Hippocampal formation (tissue), 2 donors: ENCODE data around the gene ATP5F1B.
"Not testable (repeated sequence)": the region's sequence is repeated elsewhere in the genome, so short reads cannot be mapped to it uniquely, and the experiment has no call there.

Source experiments
- DNase-seq, 2 donors: peaks; one replicate each; lab custom pipeline; 2025; lab: John Stamatoyannopoulos, UW

ATP5F1B gene

GRCh38 chr12:56645717-56646446, at the start of gene ATP5F1B:
ATP5F1B (minus strand) TSS chr12:56645984; CDS start chr12:56645963, 21 bp downstream.
- DNase-seq = peak; percentile 92 to 100

GRCh38 chr12:56694161-56694560, 48.4 kb upstream of the ATP5F1B start:
- no peak for DNase-seq

- no peak for DNase-seq
Observed at GRCh38 chr12:56688846-56689109, 43.0 kb upstream of the ATP5F1B start.

GRCh38 chr12:56688129-56688845, 42.5 kb upstream of the ATP5F1B start, which contains the start of gene PTGES3:
PTGES3 (minus strand) TSS chr12:56688284; CDS start chr12:56687999, 285 bp downstream.
- peak; percentile 97 to 98 for DNase-seq

- peak; percentile 39 to 48 for DNase-seq
Observed at GRCh38 chr12:56687223-56688128, 41.7 kb upstream of the ATP5F1B start.

- DNase-seq = peak in 1 of 2 donors; percentile 2
Observed at GRCh38 chr12:56684745-56685359, 39.1 kb upstream of the ATP5F1B start.

- no peak for DNase-seq
Observed at GRCh38 chr12:56682323-56682722, 36.5 kb upstream of the ATP5F1B start.

- DNase-seq = no peak
Observed at GRCh38 chr12:56679883-56680575, 34.2 kb upstream of the ATP5F1B start.

- no peak for DNase-seq
Observed at GRCh38 chr12:56678852-56679251, 33.1 kb upstream of the ATP5F1B start.

- no peak for DNase-seq
Observed at GRCh38 chr12:56677680-56678079, 31.9 kb upstream of the ATP5F1B start.

- no peak for DNase-seq
Observed at GRCh38 chr12:56676851-56677580, 31.2 kb upstream of the ATP5F1B start.

- no peak for DNase-seq
Observed at GRCh38 chr12:56671608-56672007, 25.8 kb upstream of the ATP5F1B start.

- DNase-seq = no peak
Observed at GRCh38 chr12:56670836-56671235, 25.1 kb upstream of the ATP5F1B start.

GRCh38 chr12:56668197-56668457, 22.3 kb upstream of the ATP5F1B start:
- DNase-seq = no peak

GRCh38 chr12:56661979-56662638, 16.3 kb upstream of the ATP5F1B start:
- DNase-seq = no peak

GRCh38 chr12:56661560-56661959, 15.8 kb upstream of the ATP5F1B start:
- no peak for DNase-seq

GRCh38 chr12:56658921-56659320, 13.1 kb upstream of the ATP5F1B start:
- DNase-seq = no peak

- DNase-seq = no peak
Observed at GRCh38 chr12:56657416-56658379, 11.9 kb upstream of the ATP5F1B start.

GRCh38 chr12:56653781-56654180, 8.0 kb upstream of the ATP5F1B start:
- DNase-seq = not testable (repeated sequence)
